B cell (primary cell): Measurements from ENCODE around the gene ANGPTL2. TPM values are rescaled to one million over a fixed set of nuclear protein-coding genes. Genes with fewer than 3 reads are reported as not detected.

Experiments used
- ATAC-seq: fragments of 200-7000 bp; cut with Tn5 transposase; one replicate; pipeline ENCODE4 v1.10.0; 2021; ENCODE audit warnings: low read depth, mild to moderate bottlenecking, moderate number of reproducible peaks, moderate library complexity
- CTCF ChIA-PET: fragments of 350-600 bp; sonication (Branson Sonifier 250); formaldehyde crosslinking; loops from one replicate; lab custom pipeline; 2021; ENCODE audit warnings: antibody characterized with exemption, inconsistent platforms; lab: Charles Lee
- POLR2A ChIA-PET: fragments of 350-600 bp; sonication (Branson Sonifier 250); formaldehyde crosslinking; loops from one replicate; lab custom pipeline; 2021; ENCODE audit warnings: antibody characterized with exemption; lab: Charles Lee
- DNase-seq: peaks from one replicate; pipeline ENCODE4 v3.0.0; 2013
- H2AFZ ChIP-seq: 2 replicates; pipeline ENCODE4 v1.6.1; 2012; ENCODE audit warnings: mild to moderate bottlenecking, low read depth, low read length; ENCODE audit not compliant: insufficient read depth, poor library complexity, severe bottlenecking
- H3K27ac ChIP-seq, 2 donors: 1 replicate in 1 of 2; 2 replicates in 1 of 2; pipeline ENCODE4 v1.5.1; 2012 to 2013; ENCODE audit warnings: low read length in 2 of 2, mild to moderate bottlenecking in 2 of 2, moderate library complexity in 1 of 2
- H3K27me3 ChIP-seq, 4 experiments: fragments of 200-600 bp in 1 of 4; sonication (generic) in 1 of 4; replicated peaks in 1 of 4; 1 replicate in 2 of 4; 2 replicates in 2 of 4; pipeline versions ENCODE4 v1.6.1 to v1.7.0; 2013 to 2016; ENCODE audit warnings: low read length in 3 of 4, mild to moderate bottlenecking in 2 of 4, mixed read lengths in 1 of 4, moderate library complexity in 1 of 4; ENCODE audit not compliant: insufficient read depth in 4 of 4, control insufficient read depth in 3 of 4; ENCODE audit errors: control extremely low read depth in 1 of 4
- H3K36me3 ChIP-seq, 2 experiments: replicated peaks in 1 of 2; 1 replicate in 1 of 2; 2 replicates in 1 of 2; pipeline versions ENCODE4 v1.6.1 to v1.7.1; 2013; ENCODE audit warnings: low read length in 1 of 2; ENCODE audit not compliant: insufficient read depth in 2 of 2, control insufficient read depth in 1 of 2; ENCODE audit errors: control extremely low read depth in 1 of 2, extremely low read depth in 1 of 2
- H3K4me1 ChIP-seq, 2 donors: fragments of 200-600 bp in 1 of 2; sonication (generic) in 1 of 2; 1 replicate in 1 of 2; 2 replicates in 1 of 2; pipeline versions ENCODE4 v1.5.1 to v1.6.1; 2013 to 2017; ENCODE audit warnings: low read length in 2 of 2; ENCODE audit not compliant: control insufficient read depth in 2 of 2, insufficient read depth in 2 of 2
- H3K4me2 ChIP-seq: replicated peaks from 2 replicates; pipeline ENCODE3; 2012; ENCODE audit warnings: mild to moderate bottlenecking, low read depth, low read length; ENCODE audit not compliant: poor library complexity, severe bottlenecking
- H3K4me3 ChIP-seq, 5 experiments: fragments of 200-600 bp in 1 of 5; sonication (generic) in 1 of 5; 1 replicate in 3 of 5; 2 replicates in 2 of 5; pipeline versions ENCODE4 v1.5.1 to v1.7.0; 2011 to 2016; ENCODE audit warnings: low read length in 4 of 5, mild to moderate bottlenecking in 4 of 5, low read depth in 2 of 5, control low read depth in 1 of 5, moderate library complexity in 1 of 5; ENCODE audit not compliant: insufficient read depth in 1 of 5; ENCODE audit errors: control extremely low read depth in 1 of 5, extremely low read depth in 1 of 5
- H3K79me2 ChIP-seq: fragments of 200-600 bp; sonication (generic); one replicate; pipeline ENCODE4 v1.6.0; 2016; ENCODE audit warnings: low read length; ENCODE audit not compliant: control insufficient read depth, insufficient read depth
- H3K9ac ChIP-seq: fragments of 200-600 bp; sonication (generic); 2 replicates; pipeline ENCODE4 v1.6.1; 2017; ENCODE audit warnings: mild to moderate bottlenecking, low read length, moderate library complexity
- H3K9me3 ChIP-seq, 3 donors: one replicate each; pipeline versions ENCODE4 v1.6.1 to v1.7.1; 2013; ENCODE audit warnings: low read length in 2 of 3; ENCODE audit not compliant: control insufficient read depth in 2 of 3, insufficient read depth in 1 of 3; ENCODE audit errors: control extremely low read depth in 1 of 3
- H4K20me1 ChIP-seq: 2 replicates; pipeline ENCODE4 v1.6.0; 2012; ENCODE audit warnings: mild to moderate bottlenecking, low read length; ENCODE audit not compliant: insufficient read depth, control insufficient read depth, poor library complexity, severe bottlenecking
- H3K27ac Mint-ChIP-seq: one replicate; pipeline ENCODE4 v1.8.0; 2021; ENCODE audit warnings: mixed read lengths
- H3K27me3 Mint-ChIP-seq: one replicate; pipeline ENCODE4 v1.8.0; 2021; ENCODE audit warnings: mixed read lengths
- H3K4me1 Mint-ChIP-seq: one replicate; pipeline ENCODE4 v1.8.0; 2021; ENCODE audit warnings: mixed read lengths
- H3K4me3 Mint-ChIP-seq: one replicate; pipeline ENCODE4 v1.8.0; 2021; ENCODE audit warnings: mixed read lengths
- H3K9me3 Mint-ChIP-seq: one replicate; pipeline ENCODE4 v1.8.0; 2022; ENCODE audit warnings: mixed read lengths; ENCODE audit not compliant: insufficient read depth
- EZH2 ChIP-seq: IDR thresholded peaks from 2 replicates; pipeline ENCODE4 v1.6.1; 2012; ENCODE audit warnings: borderline replicate concordance, low read depth, mild to moderate bottlenecking, moderate library complexity, low read length; ENCODE audit not compliant: insufficient read depth, poor library complexity, severe bottlenecking
- WGBS: methylation state at CpG from one replicate; pipeline ENCODE4 v1.1.5; 2013; ENCODE audit warnings: missing lambda C conversion rate; ENCODE audit not compliant: insufficient coverage; 5-methylcytosine and 5-hydroxymethylcytosine counted together
- intact Hi-C: fragments of 100-400 bp; cut with micrococcal nuclease; formaldehyde crosslinking; loops from one replicate; pipeline ENCODE4 v1.10.0; 2022
- polyA plus RNA-seq: library from polyadenylated mRNA; depleted of rRNA; stranded (reverse); fragments of >200 nt; gene quantifications from 2 replicates; pipeline ENCODE4 v1.2.3, GENCODE V29; 2012
- total RNA-seq, 2 donors: library from RNA; stranded (reverse); fragments of 120-200 nt in 1 of 2; gene quantifications; 1 replicate in 1 of 2; 2 replicates in 1 of 2; pipeline versions ENCODE4 v1.2.3 to v1.2.4, GENCODE V29; 2013 to 2022
- TF ChIP-seq, protein P1 (sequence below): fragments of 200-600 bp; IDR thresholded peaks from one replicate; pipeline ENCODE4 v1.8.0; 2022; ENCODE audit warnings: antibody characterized with exemption, mild to moderate bottlenecking

Gene ANGPTL2
- total and polyA plus RNA-seq, 2 donors (not counting 1 experiment from before 2014, with no cell fraction given) = not detected

DNA sequence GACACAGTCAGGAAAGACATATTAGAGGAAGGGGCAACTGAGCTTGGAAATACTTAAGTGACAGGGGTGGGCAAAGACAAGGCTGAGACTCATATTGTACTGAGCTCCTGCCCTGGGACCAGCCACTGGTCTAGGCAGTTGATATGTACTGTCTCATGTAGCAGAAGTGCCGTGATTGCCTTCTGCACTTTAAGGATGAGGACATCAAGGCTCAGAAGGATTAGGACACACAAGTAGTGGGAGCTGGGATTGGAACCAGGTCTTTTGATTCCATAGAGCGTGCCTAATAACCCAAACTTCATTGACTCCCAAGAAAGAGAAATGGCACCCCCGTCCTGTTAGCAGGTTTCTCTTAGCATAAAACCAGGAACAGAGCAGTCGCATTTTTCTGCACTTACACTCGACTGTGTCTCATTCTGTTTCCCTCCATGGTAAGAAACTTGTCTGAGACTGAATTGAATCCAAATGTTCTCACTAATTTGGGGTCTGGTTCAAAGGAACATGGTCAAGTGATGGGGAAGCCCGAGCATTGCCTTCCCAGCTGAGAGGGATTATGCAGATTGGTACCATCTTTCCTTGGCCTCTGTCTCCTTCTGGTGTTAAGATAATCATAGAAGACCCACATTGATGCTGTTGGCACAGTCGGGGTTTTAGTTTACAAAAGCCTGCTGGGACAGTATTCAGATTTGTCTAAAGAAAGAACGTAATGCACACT is 70.4 kb downstream of the ANGPTL2 start:
- no peak overlapping the region for H3K9ac ChIP-seq
- ChIA-PET CTCF (interaction anchor here (0.6 kb wide), 1 partner anchor 115 kb away, joined by 4 read pairs; no protein-coding TSS in a partner anchor), POLR2A (no interaction called here)
- no peak overlapping the region for H3K27ac Mint-ChIP-seq
- no peaks in the 10 kb centered on the region for H3K9me3 ChIP-seq
- intact Hi-C loops = no loop called here
- no peak overlapping the region for H2AFZ ChIP-seq
- no peak overlapping the region for H3K4me2 ChIP-seq
- H3K9me3 Mint-ChIP-seq = no peaks in the 10 kb centered on the region
- no peaks in the 10 kb centered on the region for H3K79me2 ChIP-seq
- no peaks in the 10 kb centered on the region for H3K27me3 ChIP-seq
- H3K4me1 ChIP-seq = peaks cover 5 to 12% of the 10 kb centered on the region in 2 donors
- DNase-seq = no peak
- H4K20me1 ChIP-seq = no peaks in the 10 kb centered on the region
- WGBS = 98% methylated on average over 7 of the region's 8 CpGs
- H3K4me1 Mint-ChIP-seq = peaks cover 17% of the 10 kb centered on the region
- H3K27me3 Mint-ChIP-seq = no peaks in the 10 kb centered on the region
- TF ChIP-seq, protein P1, sequence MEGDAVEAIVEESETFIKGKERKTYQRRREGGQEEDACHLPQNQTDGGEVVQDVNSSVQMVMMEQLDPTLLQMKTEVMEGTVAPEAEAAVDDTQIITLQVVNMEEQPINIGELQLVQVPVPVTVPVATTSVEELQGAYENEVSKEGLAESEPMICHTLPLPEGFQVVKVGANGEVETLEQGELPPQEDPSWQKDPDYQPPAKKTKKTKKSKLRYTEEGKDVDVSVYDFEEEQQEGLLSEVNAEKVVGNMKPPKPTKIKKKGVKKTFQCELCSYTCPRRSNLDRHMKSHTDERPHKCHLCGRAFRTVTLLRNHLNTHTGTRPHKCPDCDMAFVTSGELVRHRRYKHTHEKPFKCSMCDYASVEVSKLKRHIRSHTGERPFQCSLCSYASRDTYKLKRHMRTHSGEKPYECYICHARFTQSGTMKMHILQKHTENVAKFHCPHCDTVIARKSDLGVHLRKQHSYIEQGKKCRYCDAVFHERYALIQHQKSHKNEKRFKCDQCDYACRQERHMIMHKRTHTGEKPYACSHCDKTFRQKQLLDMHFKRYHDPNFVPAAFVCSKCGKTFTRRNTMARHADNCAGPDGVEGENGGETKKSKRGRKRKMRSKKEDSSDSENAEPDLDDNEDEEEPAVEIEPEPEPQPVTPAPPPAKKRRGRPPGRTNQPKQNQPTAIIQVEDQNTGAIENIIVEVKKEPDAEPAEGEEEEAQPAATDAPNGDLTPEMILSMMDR = no peak
- no peak for TF ChIP-seq EZH2
- peaks cover 0 to 9% of the 10 kb centered on the region in 2 experiments for H3K36me3 ChIP-seq
- H3K4me3 Mint-ChIP-seq = no peak overlapping the region
- ATAC-seq = no peak
- no peak overlapping the region for H3K4me3 ChIP-seq
- no peak overlapping the region for H3K27ac ChIP-seq

DNA sequence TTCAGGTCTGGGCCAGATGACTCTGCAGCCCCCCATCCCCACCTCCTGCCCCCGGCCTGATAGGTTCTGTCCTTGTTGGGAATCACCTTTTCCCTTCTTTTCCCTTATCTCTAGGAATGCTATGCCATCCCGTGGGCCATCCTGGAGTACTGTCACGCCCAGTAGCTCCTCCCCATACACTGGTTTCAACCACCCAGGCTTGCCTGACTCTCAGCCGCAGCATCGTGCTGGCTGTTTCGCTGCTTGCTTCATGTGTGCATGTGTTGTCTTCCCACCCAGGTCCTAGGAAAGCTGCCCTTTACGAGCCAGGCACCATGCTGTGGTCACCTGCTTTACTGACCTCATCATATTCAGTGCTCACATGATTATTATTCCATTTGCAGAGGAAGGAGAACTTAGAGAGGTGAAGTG is 71.8 kb downstream of the ANGPTL2 start:
- H3K27ac Mint-ChIP-seq = no peak overlapping the region

More for the DNA sequence above, 71.8 kb downstream of the ANGPTL2 start:
- H3K9me3 ChIP-seq = no peaks in the 10 kb centered on the region
- peaks cover 17% of the 10 kb centered on the region for H3K4me1 Mint-ChIP-seq
- DNase-seq (no peak), ATAC-seq (no peak)
- H3K4me2 ChIP-seq = no peak overlapping the region
- no peak overlapping the region for H2AFZ ChIP-seq
- no peaks in the 10 kb centered on the region for H3K27me3 ChIP-seq
- WGBS = 95% methylated on average over 5 of the region's 7 CpGs
- no peak overlapping the region for H3K4me3 ChIP-seq
- H3K9ac ChIP-seq = no peak overlapping the region
- no peak overlapping the region for H3K27ac ChIP-seq
- H3K9me3 Mint-ChIP-seq = no peaks in the 10 kb centered on the region
- POLR2A ChIA-PET = no interaction called here
- H4K20me1 ChIP-seq = no peaks in the 10 kb centered on the region
- TF ChIP-seq, protein P1 = no peak
- no peak for TF ChIP-seq EZH2
- no peak overlapping the region for H3K4me3 Mint-ChIP-seq
- CTCF ChIA-PET = no interaction called here
- intact Hi-C loops = no loop called here
- no peaks in the 10 kb centered on the region for H3K27me3 Mint-ChIP-seq
- H3K36me3 ChIP-seq = peaks cover 0 to 7% of the 10 kb centered on the region in 2 experiments
- H3K79me2 ChIP-seq = no peaks in the 10 kb centered on the region
- H3K4me1 ChIP-seq = peaks cover 5 to 12% of the 10 kb centered on the region in 2 donors
